ENCODE data around the gene MTMR12.

Gene MTMR12

GRCh38 chr5:32274548-32275395 lies 38.0 kb downstream of the MTMR12 start:
- DNase-seq (ENCODE audit: low spot score) = no peak

- DNase-seq (ENCODE audit: low spot score) = no peak
Measured at GRCh38 chr5:32273821-32274220, 38.9 kb downstream of the MTMR12 start.

- DNase-seq (ENCODE audit: low spot score) = no peak
Measured at GRCh38 chr5:32272746-32273145, 40.0 kb downstream of the MTMR12 start.

- no peak for DNase-seq (ENCODE audit: low spot score)
Measured at GRCh38 chr5:32270946-32271345, 41.8 kb downstream of the MTMR12 start.

- no peak for DNase-seq (ENCODE audit: low spot score)
Measured at GRCh38 chr5:32270178-32270577, 42.6 kb downstream of the MTMR12 start.

- no peak for DNase-seq (ENCODE audit: low spot score)
Measured at GRCh38 chr5:32265902-32266301, 46.8 kb downstream of the MTMR12 start.

- no peak for DNase-seq (ENCODE audit: low spot score)
Measured at GRCh38 chr5:32264957-32265572, 47.7 kb downstream of the MTMR12 start.

GRCh38 chr5:32263684-32264083 lies 49.1 kb downstream of the MTMR12 start:
- no peak for DNase-seq (ENCODE audit: low spot score)

- no peak for DNase-seq (ENCODE audit: low spot score)
Measured at GRCh38 chr5:32261198-32261597, 51.5 kb downstream of the MTMR12 start.

GRCh38 chr5:32259033-32259432 lies 53.7 kb downstream of the MTMR12 start:
- DNase-seq (ENCODE audit: low spot score) = no peak

GRCh38 chr5:32258424-32258823 lies 54.3 kb downstream of the MTMR12 start:
- DNase-seq (ENCODE audit: low spot score) = no peak

- no peak for DNase-seq (ENCODE audit: low spot score)
Measured at GRCh38 chr5:32255540-32255900, 57.2 kb downstream of the MTMR12 start.

- peak; percentile 20 for DNase-seq (ENCODE audit: low spot score)
Measured at GRCh38 chr5:32254881-32255539, 57.7 kb downstream of the MTMR12 start.

GRCh38 chr5:32251871-32252458 lies 60.8 kb downstream of the MTMR12 start:
- DNase-seq (ENCODE audit: low spot score) = no peak

- no peak for DNase-seq (ENCODE audit: low spot score)
Measured at GRCh38 chr5:32249668-32250067, 63.1 kb downstream of the MTMR12 start.

GRCh38 chr5:32245742-32246141 lies 67.0 kb downstream of the MTMR12 start:
- no peak for DNase-seq (ENCODE audit: low spot score)

- DNase-seq (ENCODE audit: low spot score) = no peak
Measured at GRCh38 chr5:32244017-32244416, 68.7 kb downstream of the MTMR12 start.

GRCh38 chr5:32241034-32241783 lies 71.5 kb downstream of the MTMR12 start:
- no peak for DNase-seq (ENCODE audit: low spot score)

GRCh38 chr5:32239385-32239784 lies 73.4 kb downstream of the MTMR12 start:
- DNase-seq (ENCODE audit: low spot score) = no peak

- no peak for DNase-seq (ENCODE audit: low spot score)
Measured at GRCh38 chr5:32233696-32234447, 78.9 kb downstream of the MTMR12 start.

GRCh38 chr5:32233220-32233695 lies 79.5 kb downstream of the MTMR12 start:
- no peak for DNase-seq (ENCODE audit: low spot score)

Measured in putamen (tissue), 1 donor.